Transverse colon (tissue), 4 donors: ENCODE results near the gene CALML3. TPM values are rescaled to one million over a fixed set of nuclear protein-coding genes. Genes with fewer than 3 reads are reported as not detected.

ENCODE experiments used
- DNase-seq: peaks from one replicate; pipeline ENCODE4 v3.0.0-alpha.2; 2019
- H3K27ac ChIP-seq, 4 donors: fragments of 200-600 bp; sonication (generic); 2 replicates each; pipeline ENCODE4 v1.5.1; 2016 to 2018; ENCODE audit warnings: inconsistent platforms in 4 of 4
- H3K27me3 ChIP-seq: fragments of 200-600 bp; sonication (generic); 2 replicates; pipeline ENCODE4 v1.5.1; 2017; ENCODE audit warnings: inconsistent platforms
- H3K36me3 ChIP-seq, 4 donors: fragments of 200-600 bp; sonication (generic); 2 replicates each; pipeline ENCODE4 v1.5.1; 2017 to 2019; ENCODE audit warnings: inconsistent platforms in 4 of 4
- H3K4me1 ChIP-seq, 4 donors: fragments of 200-600 bp; sonication (generic); 2 replicates each; pipeline ENCODE4 v1.5.1; 2017 to 2020; ENCODE audit warnings: inconsistent platforms in 4 of 4
- H3K4me3 ChIP-seq, 4 donors: fragments of 200-600 bp; sonication (generic); 1 replicate in 1 of 4; 2 replicates in 3 of 4; pipeline versions ENCODE4 v1.5.1 to v1.6.1; 2017 to 2019; ENCODE audit warnings: inconsistent platforms in 4 of 4
- H3K9me3 ChIP-seq, 2 donors: fragments of 200-600 bp; sonication (generic); 2 replicates each; pipeline ENCODE4 v1.5.1; 2017 to 2019; ENCODE audit warnings: inconsistent platforms in 2 of 2
- CTCF ChIP-seq, 5 experiments: fragments of 200-600 bp in 3 of 5; fragments of 450-650 bp in 2 of 5; sonication (generic) in 3 of 5; IDR thresholded peaks; 1 replicate in 2 of 5; 2 replicates in 3 of 5; pipeline ENCODE4 v1.5.1; 2016 to 2017; ENCODE audit warnings: antibody characterized with exemption in 5 of 5, inconsistent platforms in 3 of 5, mild to moderate bottlenecking in 2 of 5, moderate library complexity in 1 of 5
- EP300 ChIP-seq: sonication (generic); formaldehyde crosslinking; IDR thresholded peaks from one replicate; pipeline ENCODE4 v1.6.1; 2017; ENCODE audit warnings: antibody characterized with exemption, low read depth
- POLR2A ChIP-seq: fragments of 450-650 bp; IDR thresholded peaks from one replicate; pipeline ENCODE4 v1.6.1; 2016; ENCODE audit warnings: antibody characterized with exemption, mild to moderate bottlenecking, moderate library complexity
- POLR2AphosphoS5 ChIP-seq, 3 donors: sonication (generic); formaldehyde crosslinking; IDR thresholded peaks; one replicate each; pipeline ENCODE4 v1.6.1; 2016; ENCODE audit warnings: antibody characterized with exemption in 3 of 3
- WGBS, 2 donors: methylation state at CpG; one replicate each; pipeline ENCODE4 v1.1.5; 2018; ENCODE audit warnings: low coverage in 1 of 2; 5-methylcytosine and 5-hydroxymethylcytosine counted together
- in situ Hi-C, 4 donors: fragments of 200-750 bp; cut with MboI; loops; one replicate each; pipeline versions ENCODE4 v1.15.0 to v1.15.1; 2017; ENCODE audit warnings: low sequenced_read_pairs in 3 of 4, low pct_ligation_motif_present in 1 of 4, low pct_unique_long_range_greater_than_20kb in 1 of 4
- intact Hi-C: fragments of 100-400 bp; cut with DNase I; formaldehyde crosslinking; loops from one replicate; pipeline ENCODE4 v1.15.1; 2023; ENCODE audit warnings: low total_unique reads
- total RNA-seq, 4 donors: library from RNA; depleted of rRNA; stranded (reverse); fragments of >200 nt; gene quantifications; one replicate each; pipeline ENCODE4 v1.1.0, GENCODE V29; 2016

The CALML3 gene
- total RNA-seq, 4 donors from 2014 or later, result not detected

GRCh38 chr10:5511231-5511884, 13.4 kb upstream of the CALML3 start:
- DNase-seq, result no peak
- Histone ChIP-seq H3K27me3 (no peaks in the 10 kb centered on the region), H3K4me1 (peaks cover 0 to 5% (median 4%) of the 10 kb centered on the region in 4 donors), H3K9me3 (no peaks in the 10 kb centered on the region), H3K36me3 (no peaks in the 10 kb centered on the region), H3K4me3 (no peak overlapping the region), H3K27ac (no peak overlapping the region)
- whole genome bisulfite sequencing, 2 donors, result 91 to 96% methylated on average over 10 to 32 of the region's 32 CpGs
- TF ChIP-seq POLR2AphosphoS5 (IDR thresholded peaks at IDR 0.05), result no peak
- TF ChIP-seq POLR2A, result no peak
- TF ChIP-seq CTCF (IDR thresholded peaks at IDR 0.05), result no peak
- TF ChIP-seq EP300, result no peak
- intact Hi-C loops, result no loop called here
- in situ Hi-C loops, result no loop called here

GRCh38 chr10:5511885-5512280, 12.9 kb upstream of the CALML3 start:
- peaks cover 0 to 10% (median 9%) of the 10 kb centered on the region in 4 donors for H3K4me1 ChIP-seq
- TF ChIP-seq POLR2A (no peak), POLR2AphosphoS5 (IDR thresholded peaks at IDR 0.05) (no peak), EP300 (no peak), CTCF (IDR thresholded peaks at IDR 0.05) (no peak)
- DNase-seq, result no peak
- no peak overlapping the region for H3K27ac ChIP-seq
- WGBS, 2 donors, result 90 to 93% methylated on average over 17 of the region's 17 CpGs
- no peak overlapping the region for H3K4me3 ChIP-seq
- H3K36me3 ChIP-seq, result no peaks in the 10 kb centered on the region
- in situ Hi-C loops, result no loop called here
- no peaks in the 10 kb centered on the region for H3K27me3 ChIP-seq
- H3K9me3 ChIP-seq, result no peaks in the 10 kb centered on the region
- intact Hi-C loops, result no loop called here

GRCh38 chr10:5512331-5512730, 12.4 kb upstream of the CALML3 start:
- 93 to 95% methylated on average over 3 to 25 of the region's 25 CpGs for WGBS, 2 donors
- no peaks in the 10 kb centered on the region for H3K36me3 ChIP-seq
- intact Hi-C loops, result no loop called here
- in situ Hi-C loops, result no loop called here
- H3K9me3 ChIP-seq, result no peaks in the 10 kb centered on the region
- no peak for DNase-seq
- peaks cover 0 to 14% (median 13%) of the 10 kb centered on the region in 4 donors for H3K4me1 ChIP-seq
- H3K27ac ChIP-seq, result no peak overlapping the region
- TF ChIP-seq POLR2AphosphoS5 (IDR thresholded peaks at IDR 0.05) (no peak), POLR2A (no peak), CTCF (IDR thresholded peaks at IDR 0.05) (no peak), EP300 (no peak)
- H3K4me3 ChIP-seq, result no peak overlapping the region
- no peaks in the 10 kb centered on the region for H3K27me3 ChIP-seq

GRCh38 chr10:5512881-5513612, 11.7 kb upstream of the CALML3 start:
- in situ Hi-C loops (no loop called here), intact Hi-C loops (no loop called here)
- Histone ChIP-seq H3K4me3 (no peak overlapping the region), H3K27ac (no peak overlapping the region), H3K9me3 (no peaks in the 10 kb centered on the region), H3K36me3 (no peaks in the 10 kb centered on the region), H3K4me1 (peaks cover 0 to 19% (median 18%) of the 10 kb centered on the region in 4 donors), H3K27me3 (no peaks in the 10 kb centered on the region)
- no peak for DNase-seq
- 77 to 94% methylated on average over 6 to 15 of the region's 15 CpGs for WGBS, 2 donors
- TF ChIP-seq EP300, result no peak
